Muscle layer of colon (tissue), 2 donors: ENCODE data around the gene ERCC5.

Source experiments
- H3K27ac ChIP-seq: one replicate; pipeline ENCODE4 v1.7.0; 2013; ENCODE audit warnings: low read depth, mild to moderate bottlenecking, low read length, moderate library complexity
- H3K27me3 ChIP-seq, 2 donors: one replicate each; pipeline ENCODE4 v1.7.0; 2013; ENCODE audit warnings: low read length in 2 of 2, mild to moderate bottlenecking in 2 of 2; ENCODE audit not compliant: insufficient read depth in 2 of 2, control insufficient read depth in 1 of 2
- H3K36me3 ChIP-seq: one replicate; pipeline ENCODE4 v1.7.0; 2013; ENCODE audit warnings: mild to moderate bottlenecking, low read length; ENCODE audit not compliant: insufficient read depth
- H3K4me1 ChIP-seq: one replicate; pipeline ENCODE4 v1.7.0; 2013; ENCODE audit warnings: mild to moderate bottlenecking, low read length; ENCODE audit not compliant: insufficient read depth
- H3K4me3 ChIP-seq, 2 donors: one replicate each; pipeline ENCODE4 v1.7.0; 2013; ENCODE audit warnings: low read length in 2 of 2, low read depth in 1 of 2, mild to moderate bottlenecking in 1 of 2, moderate library complexity in 1 of 2
- H3K9ac ChIP-seq: one replicate; pipeline ENCODE4 v1.7.0; 2013; ENCODE audit warnings: low read length
- H3K9me3 ChIP-seq: one replicate; pipeline ENCODE4 v1.7.0; 2013; ENCODE audit warnings: mild to moderate bottlenecking, low read length
- donor health status: abdominal sarcoma.
- donor health status: Adenocarcinoma of cecum.

Gene ERCC5

DNA sequence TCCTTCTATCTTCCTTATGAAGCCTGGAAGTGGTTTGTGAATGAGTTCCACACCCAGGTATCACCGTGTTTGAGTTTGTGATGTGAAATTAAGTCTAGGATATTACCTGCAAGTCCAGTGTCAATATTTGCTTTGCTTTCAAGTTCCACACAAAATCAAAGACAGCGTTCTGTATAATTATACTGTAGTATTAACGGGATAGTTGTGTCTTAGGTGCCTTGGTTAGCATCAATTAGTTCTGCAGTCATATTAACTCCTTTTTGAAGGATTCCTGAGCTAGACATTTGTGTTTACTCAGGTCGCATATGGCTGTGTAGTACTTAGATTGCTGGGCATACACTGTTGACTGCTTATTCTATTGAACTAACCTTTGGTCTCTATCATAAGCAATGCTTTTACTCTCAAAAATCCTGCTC is 54.4 kb downstream of the ERCC5 start:
- no peaks in the 10 kb centered on the region for H3K27me3 ChIP-seq
- H3K27ac ChIP-seq: no peak overlapping the region
- no peak overlapping the region for H3K9ac ChIP-seq
- no peaks in the 10 kb centered on the region for H3K36me3 ChIP-seq
- H3K4me3 ChIP-seq: no peak overlapping the region
- H3K4me1 ChIP-seq: no peaks in the 10 kb centered on the region
- no peaks in the 10 kb centered on the region for H3K9me3 ChIP-seq

GRCh38 chr13:102901056-102901455 is 55.2 kb downstream of the ERCC5 start:
- Histone ChIP-seq H3K4me3 (no peak overlapping the region), H3K27ac (no peak overlapping the region), H3K4me1 (no peaks in the 10 kb centered on the region), H3K9ac (no peak overlapping the region), H3K27me3 (no peaks in the 10 kb centered on the region), H3K9me3 (no peaks in the 10 kb centered on the region), H3K36me3 (no peaks in the 10 kb centered on the region)

DNA sequence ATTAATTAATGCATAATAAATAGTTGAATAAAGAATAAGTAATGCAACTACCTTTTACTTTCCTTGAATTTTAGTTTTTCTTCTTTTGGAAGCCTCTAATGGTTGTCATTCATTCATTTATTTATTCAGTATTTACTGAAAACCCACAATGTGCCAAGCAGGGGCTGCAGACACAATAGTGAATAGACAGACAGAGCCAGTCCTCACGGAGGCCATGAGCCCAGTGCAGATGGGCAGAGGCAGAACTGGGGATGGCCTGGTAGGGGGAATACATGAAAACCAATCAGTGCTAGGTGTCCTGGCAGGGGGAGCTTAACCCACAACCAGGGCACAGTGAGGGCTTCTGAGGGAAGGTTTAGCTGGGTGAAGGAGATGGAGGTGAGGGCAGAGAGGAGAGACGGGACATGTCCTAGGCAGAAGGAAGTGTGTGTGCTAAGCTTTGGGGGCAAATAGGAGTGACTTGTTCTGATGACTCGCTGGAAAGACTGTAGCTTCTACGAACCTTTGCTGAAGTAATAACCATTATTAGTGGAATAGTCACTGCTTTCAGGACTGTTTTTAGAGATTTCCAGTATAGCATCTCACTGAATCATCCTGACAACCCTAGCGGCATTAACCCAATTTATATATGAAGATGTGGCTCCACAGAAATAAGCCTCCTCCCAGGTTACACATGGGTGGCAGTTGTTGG is 55.9 kb downstream of the ERCC5 start:
- H3K36me3 ChIP-seq: no peaks in the 10 kb centered on the region
- no peak overlapping the region for H3K9ac ChIP-seq
- no peaks in the 10 kb centered on the region for H3K27me3 ChIP-seq
- H3K4me3 ChIP-seq: no peak overlapping the region
- H3K9me3 ChIP-seq: no peaks in the 10 kb centered on the region
- no peak overlapping the region for H3K27ac ChIP-seq
- H3K4me1 ChIP-seq: no peaks in the 10 kb centered on the region

DNA sequence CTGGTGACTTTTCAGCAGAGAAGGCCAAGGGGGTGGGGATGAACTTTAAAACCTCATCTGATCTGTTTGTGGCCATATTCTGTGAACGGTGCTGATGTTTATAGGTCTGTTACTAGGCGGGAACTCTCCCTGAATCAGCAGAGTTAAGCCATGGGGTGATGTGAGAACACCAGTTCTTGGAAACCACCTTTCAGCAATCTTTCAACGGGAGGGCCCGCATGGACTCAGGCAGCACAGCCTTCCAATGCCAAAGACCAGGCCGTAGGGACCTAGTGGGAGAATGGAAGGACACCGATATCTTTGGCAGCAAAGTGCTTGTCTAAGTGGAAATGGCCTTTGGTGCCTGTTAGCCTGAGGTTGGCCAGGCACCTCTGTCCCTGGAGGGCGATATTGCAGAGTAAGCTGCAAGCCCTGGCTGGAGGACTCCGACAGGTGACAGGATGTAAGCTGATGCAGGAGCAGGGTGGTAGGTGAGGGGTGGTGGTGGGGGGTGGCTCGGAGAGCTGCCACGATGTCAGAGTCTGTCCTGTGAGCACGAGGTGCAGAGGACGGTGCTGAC is 57.0 kb downstream of the ERCC5 start:
- Histone ChIP-seq H3K9me3 (no peaks in the 10 kb centered on the region), H3K27ac (no peak overlapping the region), H3K9ac (no peak overlapping the region), H3K27me3 (no peaks in the 10 kb centered on the region), H3K4me1 (no peaks in the 10 kb centered on the region), H3K36me3 (no peaks in the 10 kb centered on the region), H3K4me3 (no peak overlapping the region)

- Histone ChIP-seq H3K27ac (no peak overlapping the region), H3K4me1 (no peaks in the 10 kb centered on the region), H3K4me3 (no peak overlapping the region), H3K9ac (no peak overlapping the region), H3K27me3 (no peaks in the 10 kb centered on the region), H3K36me3 (no peaks in the 10 kb centered on the region), H3K9me3 (no peaks in the 10 kb centered on the region)
These were observed 58.0 kb downstream of the ERCC5 start for GRCh38 chr13:102903659-102904407.

GRCh38 chr13:102904408-102904862 is 58.6 kb downstream of the ERCC5 start:
- Histone ChIP-seq H3K27ac (no peak overlapping the region), H3K4me1 (no peaks in the 10 kb centered on the region), H3K4me3 (no peak overlapping the region), H3K9me3 (no peaks in the 10 kb centered on the region), H3K36me3 (no peaks in the 10 kb centered on the region), H3K9ac (no peak overlapping the region), H3K27me3 (no peaks in the 10 kb centered on the region)

DNA sequence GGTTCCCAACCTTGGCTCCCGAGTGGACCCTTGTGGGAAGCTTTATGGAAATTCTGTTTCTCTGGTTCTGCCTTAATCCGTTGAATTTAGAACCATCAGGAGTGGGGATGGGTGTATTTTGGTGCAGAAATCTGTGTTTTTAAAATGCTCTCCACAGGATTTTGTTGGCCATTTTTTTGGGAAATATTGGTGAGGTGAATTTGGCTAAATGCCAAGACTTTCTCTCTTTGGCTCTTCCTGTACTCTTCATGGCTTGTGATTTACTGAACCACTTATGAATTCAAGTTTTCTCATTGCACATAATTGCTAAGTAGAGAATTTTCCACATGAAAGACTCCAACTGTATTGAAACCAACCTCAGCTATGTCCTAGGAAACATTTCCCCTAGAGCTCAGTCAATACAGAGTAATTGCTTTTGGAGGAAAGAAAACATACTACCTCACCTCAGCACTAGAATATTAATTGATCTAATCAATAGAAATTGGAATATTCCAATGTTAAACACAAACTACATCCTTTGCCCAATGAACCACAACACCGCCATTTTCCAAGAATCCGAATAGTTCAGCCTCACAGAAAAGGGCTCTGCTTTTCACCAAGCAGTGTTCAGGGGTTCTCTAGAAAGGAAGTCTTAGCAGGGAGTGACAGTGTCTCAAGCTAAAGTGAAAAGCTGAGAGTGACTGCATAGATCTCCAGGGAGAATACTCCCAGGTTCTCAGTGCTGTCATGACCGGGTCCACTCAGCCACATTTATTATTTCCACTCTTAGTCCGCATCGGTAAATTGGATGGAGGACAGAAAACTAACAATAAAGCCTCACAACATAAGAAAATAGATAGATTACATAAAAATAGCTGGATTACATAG is 60.3 kb downstream of the ERCC5 start:
- H3K4me3 ChIP-seq: no peak overlapping the region
- H3K9me3 ChIP-seq: no peaks in the 10 kb centered on the region
- no peaks in the 10 kb centered on the region for H3K36me3 ChIP-seq
- no peak overlapping the region for H3K9ac ChIP-seq
- no peak overlapping the region for H3K27ac ChIP-seq
- no peaks in the 10 kb centered on the region for H3K4me1 ChIP-seq
- no peaks in the 10 kb centered on the region for H3K27me3 ChIP-seq

DNA sequence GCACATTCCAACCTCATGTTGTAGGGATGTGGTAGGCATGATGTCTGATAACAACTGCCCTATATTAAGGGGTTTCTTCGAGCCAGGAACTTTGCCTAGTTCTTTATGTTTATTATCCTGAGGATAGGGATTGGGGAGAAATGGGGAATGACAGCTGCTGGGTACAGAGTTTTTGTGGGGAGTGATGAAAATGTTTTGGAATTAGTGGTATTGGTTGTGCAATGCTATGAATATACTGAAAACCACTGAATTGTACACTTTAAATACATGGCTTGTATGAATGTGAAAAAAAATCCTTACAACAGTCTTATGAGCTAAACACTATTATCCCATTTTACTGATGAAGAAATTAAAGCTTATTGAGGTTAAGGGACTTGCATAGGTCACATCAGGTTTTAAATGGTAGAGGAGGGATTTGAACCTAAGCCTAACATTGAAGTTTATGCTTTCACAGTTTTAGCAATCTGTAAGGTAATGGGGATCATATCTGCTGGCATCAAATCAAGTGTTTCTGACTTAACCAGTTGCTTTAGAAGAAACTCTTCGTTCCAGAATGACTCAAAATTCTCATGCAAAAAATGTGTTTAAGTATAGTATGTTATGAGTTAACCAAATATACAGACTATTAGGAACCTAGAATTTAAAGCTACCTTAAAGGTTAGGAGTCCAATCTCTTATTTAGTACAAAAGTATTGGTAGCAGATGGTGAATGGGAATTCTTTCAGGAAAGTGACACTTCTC is 61.4 kb downstream of the ERCC5 start:
- Histone ChIP-seq H3K9me3 (no peaks in the 10 kb centered on the region), H3K4me1 (no peaks in the 10 kb centered on the region), H3K9ac (no peak overlapping the region), H3K27me3 (no peaks in the 10 kb centered on the region), H3K36me3 (no peaks in the 10 kb centered on the region), H3K4me3 (no peak overlapping the region), H3K27ac (no peak overlapping the region)

DNA sequence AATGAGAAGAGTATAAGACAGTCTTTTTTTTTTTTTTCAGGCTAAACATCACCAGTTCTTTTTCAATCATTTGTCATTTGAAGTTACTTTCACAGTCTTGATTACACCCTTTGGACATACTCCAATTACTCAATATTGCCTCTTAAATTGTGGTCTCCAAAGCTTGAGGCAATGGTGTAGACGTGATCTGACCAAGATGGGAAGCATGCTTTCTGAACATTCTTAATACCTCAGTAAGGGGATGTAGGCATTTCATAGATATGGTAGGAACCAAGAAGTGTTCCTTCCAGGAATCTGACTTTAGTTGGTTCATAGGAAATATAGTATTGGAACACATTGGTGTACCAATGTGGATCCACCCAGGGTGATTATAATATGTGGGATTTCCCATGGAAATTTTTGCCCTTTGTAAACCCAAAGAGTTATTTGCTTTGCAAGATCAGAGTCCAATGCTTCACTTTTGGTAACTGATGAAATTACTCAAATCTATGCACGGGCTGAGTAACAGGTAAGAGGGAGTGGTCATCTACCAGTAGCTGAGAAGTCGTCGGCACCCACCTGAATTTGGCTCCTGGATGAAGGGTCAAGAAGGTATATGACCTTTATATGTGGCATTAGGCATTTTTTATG is 62.2 kb downstream of the ERCC5 start:
- Histone ChIP-seq H3K4me1 (no peaks in the 10 kb centered on the region), H3K9ac (no peak overlapping the region), H3K9me3 (no peaks in the 10 kb centered on the region), H3K27ac (no peak overlapping the region), H3K36me3 (no peaks in the 10 kb centered on the region), H3K4me3 (no peak overlapping the region), H3K27me3 (no peaks in the 10 kb centered on the region)

GRCh38 chr13:102909971-102910370 is 64.1 kb downstream of the ERCC5 start:
- Histone ChIP-seq H3K4me1 (no peaks in the 10 kb centered on the region), H3K27me3 (no peaks in the 10 kb centered on the region), H3K9ac (no peak overlapping the region), H3K9me3 (no peaks in the 10 kb centered on the region), H3K36me3 (no peaks in the 10 kb centered on the region), H3K27ac (no peak overlapping the region), H3K4me3 (no peak overlapping the region)
